DMS153 treated with DMSO at 0.1 percent for 48 hours (cell line): ENCODE data around the gene CXXC5.

ENCODE experiments used
- DNase-seq: peaks from one replicate; lab custom pipeline; 2025; ENCODE audit not compliant: unreplicated experiment; lab: John Stamatoyannopoulos, UW

The CXXC5 gene

GRCh38 chr5:139638090-139638735, 9.9 kb upstream of the CXXC5 start:
- peak; percentile 21 for DNase-seq

GRCh38 chr5:139638736-139639618, 9.2 kb upstream of the CXXC5 start:
- no peak for DNase-seq

- no peak for DNase-seq
Observed at GRCh38 chr5:139639619-139640380, 8.3 kb upstream of the CXXC5 start.

GRCh38 chr5:139640421-139641115, 7.6 kb upstream of the CXXC5 start:
- no peak for DNase-seq

- no peak for DNase-seq
Observed at GRCh38 chr5:139641116-139642080, 6.8 kb upstream of the CXXC5 start.

GRCh38 chr5:139642213-139642612, 5.9 kb upstream of the CXXC5 start:
- no peak for DNase-seq

GRCh38 chr5:139642891-139643871, 5.0 kb upstream of the CXXC5 start:
- no peak for DNase-seq

- no peak for DNase-seq
Observed at GRCh38 chr5:139644001-139644456, 4.1 kb upstream of the CXXC5 start.

GRCh38 chr5:139644646-139645429, 3.3 kb upstream of the CXXC5 start:
- DNase-seq = no peak

GRCh38 chr5:139645430-139645871, 2.7 kb upstream of the CXXC5 start:
- DNase-seq = no peak

- DNase-seq = no peak
Observed at GRCh38 chr5:139646111-139646510, 2.0 kb upstream of the CXXC5 start.

- DNase-seq = no peak
Observed at GRCh38 chr5:139646912-139647505, 1.1 kb upstream of the CXXC5 start.

- no peak for DNase-seq
Observed at GRCh38 chr5:139647506-139648204, 494 bp upstream of the CXXC5 start.

- no peak for DNase-seq
Observed at GRCh38 chr5:139649082-139649991, 1.2 kb downstream of the CXXC5 start.

GRCh38 chr5:139650031-139650688, 2.0 kb downstream of the CXXC5 start:
- DNase-seq = no peak
